ENCODE data around the gene CDCP2. TPM values are rescaled to one million over a fixed set of nuclear protein-coding genes. Genes with fewer than 3 reads are reported as not detected.
"Not testable (repeated sequence)": the region's sequence is repeated elsewhere in the genome, so short reads cannot be mapped to it uniquely, and the experiment has no call there.

The CDCP2 gene
- total RNA-seq, 1 experiment from 2014 or later = not detected

DNA sequence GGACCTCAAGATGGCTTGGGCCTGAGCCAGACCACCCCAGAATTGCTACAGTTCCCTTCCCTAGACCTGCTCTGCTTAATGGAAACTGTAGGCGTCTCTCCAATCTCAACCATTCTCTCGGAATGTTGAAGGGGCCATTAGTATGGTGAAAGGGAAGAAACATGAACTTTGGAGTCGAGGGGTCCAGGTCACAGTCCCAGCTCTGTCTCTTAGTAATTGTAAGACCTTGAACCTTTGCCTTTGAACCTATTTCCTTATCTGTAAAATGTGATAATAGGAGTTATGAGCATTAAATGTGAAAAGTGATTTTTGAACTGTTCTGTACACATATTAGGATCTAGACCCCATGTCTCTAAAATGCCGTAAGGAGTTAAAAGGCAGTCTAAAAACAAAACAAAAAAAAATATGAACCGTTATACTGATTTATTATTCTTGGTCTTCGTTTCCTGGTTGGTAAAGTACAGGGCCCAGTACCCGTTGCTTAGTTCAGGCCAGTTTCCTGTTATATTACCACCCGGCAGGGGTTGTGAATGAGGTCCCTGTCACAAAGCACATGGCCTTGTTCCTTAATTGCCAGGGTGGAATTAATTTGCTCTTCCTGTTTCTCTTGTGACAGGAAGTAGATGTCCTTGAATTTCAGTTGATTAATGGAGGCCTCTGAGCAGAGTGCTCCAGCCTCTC is 57.1 kb downstream of the CDCP2 start:
- H3K27ac ChIP-seq = no peak overlapping the region
- no peaks in the 10 kb centered on the region for H3K4me1 ChIP-seq (replicated peaks)
- H3K36me3 ChIP-seq = no peaks in the 10 kb centered on the region; the same call in 1 of the 2 replicates
- no peaks in the 10 kb centered on the region for H3K9me3 ChIP-seq (replicated peaks)
- no peak for DNase-seq (ENCODE audit: low read depth in 1 of 2, low spot score in 2 of 2)
- H3K27me3 ChIP-seq (replicated peaks) = no peaks in the 10 kb centered on the region
- H3K4me3 ChIP-seq = no peak overlapping the region

- H3K4me1 ChIP-seq (replicated peaks); DNase-seq (ENCODE audit: low read depth in 1 of 2, low spot score in 2 of 2); H3K36me3 ChIP-seq; H3K4me3 ChIP-seq; H3K27ac ChIP-seq; H3K27me3 ChIP-seq (replicated peaks); H3K9me3 ChIP-seq (replicated peaks): not testable (repeated sequence)
These were observed 58.1 kb downstream of the CDCP2 start for GRCh38 chr1:54094730-54095105.

- no peaks in the 10 kb centered on the region for H3K4me1 ChIP-seq (replicated peaks)
- DNase-seq (ENCODE audit: low read depth in 1 of 2, low spot score in 2 of 2) = no peak
- H3K27me3 ChIP-seq (replicated peaks) = no peaks in the 10 kb centered on the region
- no peaks in the 10 kb centered on the region; the same call in 1 of the 2 replicates for H3K36me3 ChIP-seq
- no peak overlapping the region for H3K27ac ChIP-seq
- no peak overlapping the region for H3K4me3 ChIP-seq
- H3K9me3 ChIP-seq (replicated peaks) = no peaks in the 10 kb centered on the region
These were observed 58.6 kb downstream of the CDCP2 start for GRCh38 chr1:54094001-54094729.

DNA sequence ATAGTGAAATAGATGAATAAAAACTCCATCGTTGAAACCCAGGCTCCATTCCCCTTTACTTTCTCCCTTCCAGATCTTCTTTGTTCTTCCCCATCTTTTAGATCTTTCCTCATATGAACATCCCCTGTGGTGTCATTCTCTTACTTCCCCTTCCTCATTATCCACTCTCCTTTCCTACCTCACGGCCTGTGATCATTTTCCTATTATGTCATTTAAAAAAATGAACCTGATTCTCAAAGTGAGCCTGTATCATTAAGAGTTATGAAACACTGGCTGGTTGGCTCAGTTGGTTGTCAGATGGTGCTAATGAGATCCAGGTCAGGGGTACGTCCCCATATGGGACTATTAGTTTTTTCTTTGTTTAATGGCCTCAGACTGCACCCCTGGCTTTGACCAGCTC is 61.1 kb downstream of the CDCP2 start:
- H3K27me3 ChIP-seq (replicated peaks) = no peaks in the 10 kb centered on the region
- H3K36me3 ChIP-seq = no peaks in the 10 kb centered on the region
- DNase-seq (ENCODE audit: low read depth in 1 of 2, low spot score in 2 of 2) = no peak
- H3K4me3 ChIP-seq = no peak overlapping the region
- no peak overlapping the region for H3K27ac ChIP-seq
- H3K9me3 ChIP-seq (replicated peaks) = no peaks in the 10 kb centered on the region
- H3K4me1 ChIP-seq (replicated peaks) = no peaks in the 10 kb centered on the region

DNA sequence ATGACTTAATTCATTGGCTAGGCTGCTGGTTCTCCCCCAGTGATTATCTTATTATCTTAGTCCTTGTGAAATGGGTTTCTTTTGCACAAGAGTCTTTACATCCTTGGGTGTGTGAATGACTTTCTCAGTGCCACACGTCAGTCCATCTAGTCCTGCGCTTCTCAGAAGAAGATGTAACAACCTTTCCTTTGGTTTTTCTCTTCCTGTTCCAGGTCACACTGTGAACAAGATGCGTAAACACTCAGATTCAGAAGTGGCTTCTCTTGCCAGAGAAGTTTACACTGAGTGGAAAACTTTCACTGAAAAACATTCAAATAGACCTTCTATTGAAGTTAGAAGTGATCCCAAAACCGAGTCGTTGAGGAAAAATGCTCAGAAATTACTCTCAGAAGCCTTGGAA is 64.4 kb downstream of the CDCP2 start:
- H3K4me3 ChIP-seq = no peak overlapping the region
- no peak overlapping the region for H3K27ac ChIP-seq
- DNase-seq (ENCODE audit: low read depth in 1 of 2, low spot score in 2 of 2) = no peak
- no peaks in the 10 kb centered on the region for H3K27me3 ChIP-seq (replicated peaks)
- no peaks in the 10 kb centered on the region for H3K36me3 ChIP-seq
- H3K9me3 ChIP-seq (replicated peaks) = no peaks in the 10 kb centered on the region
- no peaks in the 10 kb centered on the region for H3K4me1 ChIP-seq (replicated peaks)

DNA sequence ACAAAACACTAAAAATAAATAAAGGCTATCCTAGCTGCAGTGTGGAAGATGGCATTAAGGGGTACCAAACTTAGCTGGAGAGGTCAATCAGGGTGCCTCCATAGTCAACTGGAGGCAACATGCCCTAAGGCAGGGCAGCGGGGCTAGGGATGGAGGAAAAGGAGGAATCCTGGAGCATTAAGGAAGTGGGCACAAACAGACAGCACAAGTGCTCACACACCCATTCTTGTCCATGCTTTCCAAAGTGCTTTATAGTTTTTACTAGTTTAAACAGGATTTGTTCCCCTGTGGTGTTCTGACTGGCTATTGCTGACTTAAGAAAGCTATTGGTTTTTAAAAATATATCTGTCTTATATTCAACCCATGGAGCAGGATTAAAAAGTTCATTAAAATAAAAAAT is 66.0 kb downstream of the CDCP2 start:
- 0 out of 2 replicates have a peak, but pooled peaks cover under 1% of the 10 kb centered on the region for H3K4me1 ChIP-seq (replicated peaks)
- no peak overlapping the region for H3K4me3 ChIP-seq
- no peaks in the 10 kb centered on the region for H3K36me3 ChIP-seq
- no peaks in the 10 kb centered on the region for H3K27me3 ChIP-seq (replicated peaks)
- no peak overlapping the region for H3K27ac ChIP-seq
- 0 out of 2 replicates have a peak, but pooled peaks cover 2% of the 10 kb centered on the region for H3K9me3 ChIP-seq (replicated peaks)
- DNase-seq (ENCODE audit: low read depth in 1 of 2, low spot score in 2 of 2) = no peak

GRCh38 chr1:54084794-54085193 is 68.0 kb downstream of the CDCP2 start:
- 0 out of 2 replicates have a peak, but pooled peaks cover 3% of the 10 kb centered on the region for H3K4me1 ChIP-seq (replicated peaks)
- no peaks in the 10 kb centered on the region for H3K27me3 ChIP-seq (replicated peaks)
- no peak overlapping the region for H3K27ac ChIP-seq
- H3K9me3 ChIP-seq (replicated peaks) = 0 out of 2 replicates have a peak, but pooled peaks cover 2% of the 10 kb centered on the region
- DNase-seq (ENCODE audit: low read depth in 1 of 2, low spot score in 2 of 2) = no peak
- H3K4me3 ChIP-seq = no peak overlapping the region
- no peaks in the 10 kb centered on the region for H3K36me3 ChIP-seq

Other genes with a start within 250 kb of the CDCP2 start
- gene IFT25, start 207.3 kb downstream of the CDCP2 start, total RNA-seq (2014; rRNA removed; shearing (Covaris generic)) = 61.5 and 81.6 TPM in 2 replicates
- gene LRRC42, start 206.7 kb downstream of the CDCP2 start, total RNA-seq (2014; rRNA removed; shearing (Covaris generic)) = 39.9 and 46.7 TPM in 2 replicates
- not detected in 2 replicates for gene LDLRAD1, start 134.8 kb downstream of the CDCP2 start, total RNA-seq (2014; rRNA removed; shearing (Covaris generic))
- gene TMEM59, start 99.8 kb downstream of the CDCP2 start, total RNA-seq (2014; rRNA removed; shearing (Covaris generic)) = 310 and 384 TPM in 2 replicates
- 1.5 and 2.9 TPM in 2 replicates for gene TCEANC2, start 99.4 kb downstream of the CDCP2 start, total RNA-seq (2014; rRNA removed; shearing (Covaris generic))
- 2.5 and 4.9 TPM in 2 replicates for gene CYB5RL, start 47.0 kb upstream of the CDCP2 start, total RNA-seq (2014; rRNA removed; shearing (Covaris generic))
- 133 and 157 TPM in 2 replicates for gene MRPL37, start 47.2 kb upstream of the CDCP2 start, total RNA-seq (2014; rRNA removed; shearing (Covaris generic))

Data from SJSA1 (cell line).